GM19240 (cell line): Measurements from ENCODE around the gene EXT2.

Experiments used
- DNase-seq: peaks from one replicate; pipeline ENCODE4 v3.0.0; 2011; ENCODE audit warnings: low spot score; ENCODE audit not compliant: insufficient read length

Gene EXT2

DNA sequence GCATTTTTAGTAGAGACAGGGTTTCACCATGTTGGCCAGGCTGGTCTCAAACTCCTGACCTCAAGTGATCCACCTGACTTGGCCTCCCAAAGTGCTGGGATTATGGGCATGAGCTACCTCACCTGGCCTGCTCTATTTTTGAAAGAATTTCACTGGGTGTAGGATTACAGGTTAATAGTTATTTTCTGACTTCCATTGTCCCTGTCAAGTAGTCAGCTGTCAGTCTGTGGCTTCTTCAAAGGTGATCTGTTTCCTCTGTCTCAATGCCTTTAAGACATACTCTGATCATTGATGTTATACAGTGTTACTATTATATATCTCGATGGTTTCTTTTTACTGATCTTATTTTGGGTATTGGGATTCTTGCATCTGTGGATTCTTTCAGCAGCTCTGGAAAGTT is 10.1 kb upstream of the EXT2 start:
- no peak for DNase-seq

GRCh38 chr11:44088377-44088776 is 7.1 kb upstream of the EXT2 start:
- no peak for DNase-seq

- no peak for DNase-seq
Observed at GRCh38 chr11:44088871-44089270, 6.6 kb upstream of the EXT2 start.

GRCh38 chr11:44090539-44090938 is 4.9 kb upstream of the EXT2 start:
- DNase-seq = no peak

- peak; percentile 40 for DNase-seq
Observed at GRCh38 chr11:44094260-44094868, 1.1 kb upstream of the EXT2 start.

GRCh38 chr11:44096360-44097185 is 1.1 kb downstream of the EXT2 start:
- DNase-seq = no peak

DNA sequence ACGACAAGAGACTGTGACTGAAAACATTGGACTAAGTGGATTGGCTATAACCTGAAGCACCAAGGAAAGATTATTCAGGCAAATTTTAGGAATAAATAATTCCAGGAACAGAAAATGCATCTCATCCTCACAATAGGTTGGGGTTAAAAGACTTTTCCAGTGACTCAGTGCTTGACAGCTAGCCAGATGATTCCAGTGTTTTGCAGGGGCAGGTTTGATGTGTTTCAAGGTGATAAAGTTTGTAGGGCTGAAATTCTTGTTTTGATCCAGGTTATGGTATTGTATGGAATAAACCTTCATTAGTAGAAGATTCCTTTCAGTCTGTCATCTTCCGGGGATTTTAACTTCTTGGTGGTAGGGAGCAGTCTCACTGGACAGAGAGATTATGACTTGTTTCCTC is 2.3 kb downstream of the EXT2 start:
- no peak for DNase-seq

- no peak for DNase-seq
Observed at GRCh38 chr11:44101098-44101497, 5.6 kb downstream of the EXT2 start.

GRCh38 chr11:44104481-44105294 is 9.2 kb downstream of the EXT2 start:
- no peak for DNase-seq

DNA sequence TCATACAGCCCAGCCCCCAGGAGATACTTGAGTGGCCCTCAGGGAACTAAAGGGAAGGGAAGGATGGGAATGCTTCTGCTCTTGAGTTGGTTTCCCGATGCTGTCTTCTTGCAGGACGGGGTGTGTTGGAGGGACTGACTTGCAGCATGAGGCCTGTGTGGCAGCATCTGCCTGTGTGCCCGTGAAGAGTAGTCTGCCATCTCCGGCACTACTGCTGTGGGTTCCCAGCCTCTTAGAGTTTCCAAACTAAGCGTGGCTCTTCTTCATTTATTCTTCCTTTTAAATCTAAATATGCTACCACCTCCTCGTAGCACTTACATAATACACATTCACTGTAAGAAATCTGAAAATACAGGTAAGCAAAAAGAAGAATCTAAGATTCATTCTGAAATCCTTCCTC is 12.8 kb downstream of the EXT2 start:
- DNase-seq = no peak

GRCh38 chr11:44110231-44110679 is 14.8 kb downstream of the EXT2 start:
- peak; percentile 50 for DNase-seq

DNA sequence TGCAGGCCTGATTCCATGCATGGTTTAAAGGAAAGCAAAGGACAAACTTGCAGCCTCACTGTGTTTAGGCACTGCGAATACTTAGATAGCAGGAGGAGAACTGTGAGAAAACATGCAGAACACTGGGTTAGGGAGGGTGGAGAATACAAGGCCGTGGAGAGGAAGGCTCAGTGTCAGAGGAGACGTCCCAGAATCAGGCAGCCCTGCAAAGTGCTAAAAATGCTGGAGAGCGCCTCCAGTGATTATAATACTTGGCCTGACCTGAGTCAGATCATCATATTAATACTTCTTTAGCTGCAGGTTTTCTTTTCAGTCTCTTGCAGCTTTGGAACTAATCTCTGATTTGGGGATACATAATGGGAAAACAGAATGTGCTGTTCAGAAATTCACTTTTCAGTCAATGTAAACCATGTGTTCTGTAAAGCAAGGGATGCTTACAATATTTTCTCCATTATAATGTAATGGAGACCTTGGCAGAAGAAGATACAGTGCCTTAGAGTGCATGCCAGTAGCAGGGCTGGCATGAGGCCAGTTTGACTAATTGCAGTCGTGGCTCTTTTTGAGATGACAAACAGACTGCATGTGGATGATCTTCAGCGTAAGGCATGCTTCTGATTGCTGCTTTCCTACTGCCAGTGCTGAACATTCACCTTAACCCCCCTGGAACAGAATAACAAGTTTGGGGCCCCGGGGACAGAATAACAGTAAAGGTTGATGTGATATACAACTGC is 16.8 kb downstream of the EXT2 start:
- DNase-seq = no peak

- DNase-seq = no peak
Observed at GRCh38 chr11:44113018-44113417, 17.5 kb downstream of the EXT2 start.

- DNase-seq = no peak
Observed at GRCh38 chr11:44113572-44113971, 18.1 kb downstream of the EXT2 start.

GRCh38 chr11:44116234-44116830 is 20.9 kb downstream of the EXT2 start:
- DNase-seq = no peak

- DNase-seq = no peak
Observed at GRCh38 chr11:44120169-44120568, 24.7 kb downstream of the EXT2 start.

DNA sequence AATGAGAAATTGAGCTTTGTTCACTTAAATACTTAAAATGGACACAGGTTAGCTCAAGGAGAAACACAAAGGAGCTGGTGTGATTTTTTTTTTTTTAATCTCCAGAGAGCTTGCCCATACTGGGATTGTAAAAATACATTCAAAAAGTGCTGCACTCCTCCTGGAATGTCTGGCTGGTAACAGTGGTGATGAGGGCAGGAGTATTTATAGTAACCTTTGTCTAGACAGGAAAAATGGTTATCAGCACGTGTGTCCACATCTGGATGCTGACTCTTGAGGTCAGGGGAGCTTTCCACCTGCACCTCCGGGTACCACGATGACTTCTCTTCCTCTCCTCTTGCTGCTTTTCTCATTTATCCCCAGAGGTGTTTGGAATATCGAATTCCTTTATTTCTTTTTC is 30.1 kb downstream of the EXT2 start:
- no peak for DNase-seq

- no peak for DNase-seq
Observed at GRCh38 chr11:44126304-44126703, 30.8 kb downstream of the EXT2 start.

GRCh38 chr11:44127130-44127529 is 31.7 kb downstream of the EXT2 start:
- DNase-seq = no peak

- no peak for DNase-seq
Observed at GRCh38 chr11:44128729-44129128, 33.3 kb downstream of the EXT2 start.

DNA sequence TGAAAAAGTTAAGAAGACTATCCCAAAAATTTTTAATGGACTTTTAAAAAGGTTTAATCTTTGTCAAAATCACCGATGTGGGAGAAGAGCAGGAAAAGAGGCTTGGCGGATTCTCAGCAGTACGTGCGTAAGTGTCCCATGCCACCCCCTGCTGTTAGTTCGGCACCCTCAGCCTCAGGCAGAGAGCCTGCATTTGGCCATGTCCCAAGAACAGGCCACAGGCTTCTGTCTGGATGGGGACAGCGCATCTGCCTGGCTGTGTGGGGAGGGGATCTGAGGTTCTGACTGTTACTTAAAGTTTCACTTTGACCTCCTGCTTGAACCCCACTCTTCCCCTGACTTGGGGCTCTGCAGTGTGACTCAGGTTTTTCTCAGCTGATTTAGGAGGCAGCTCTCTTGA is 35.3 kb downstream of the EXT2 start:
- DNase-seq = no peak
